Stimulated activated CD4-positive, alpha-beta T cell treated with anti-CD3 and anti-CD28 coated beads, Interleukin-12 subunit alpha, Interleukin-12 subunit beta, amount 100 ng/mL, for 4 hours (primary cell): Measurements from ENCODE around the gene FOXD4.
"Not testable (repeated sequence)": the region's sequence is repeated elsewhere in the genome, so short reads cannot be mapped to it uniquely, and the experiment has no call there.

Experiments
- DNase-seq: peaks from one replicate; pipeline ENCODE4 v3.0.0-alpha.2; 2020

Gene FOXD4

GRCh38 chr9:117995-118467 is at the start of gene FOXD4:
FOXD4 (minus strand) TSS chr9:118417; CDS start chr9:118119, 298 bp downstream.
- not testable (repeated sequence) for DNase-seq

GRCh38 chr9:159871-160270 is 41.7 kb upstream of the FOXD4 start:
- DNase-seq, result not testable (repeated sequence)

- DNase-seq, result not testable (repeated sequence)
These were observed 33.0 kb upstream of the FOXD4 start for GRCh38 chr9:151173-151572.

- not testable (repeated sequence) for DNase-seq
These were observed 21.7 kb upstream of the FOXD4 start for GRCh38 chr9:139880-140279.

- DNase-seq, result not testable (repeated sequence)
These were observed 848 bp downstream of the FOXD4 start for GRCh38 chr9:117144-117994.

DNA sequence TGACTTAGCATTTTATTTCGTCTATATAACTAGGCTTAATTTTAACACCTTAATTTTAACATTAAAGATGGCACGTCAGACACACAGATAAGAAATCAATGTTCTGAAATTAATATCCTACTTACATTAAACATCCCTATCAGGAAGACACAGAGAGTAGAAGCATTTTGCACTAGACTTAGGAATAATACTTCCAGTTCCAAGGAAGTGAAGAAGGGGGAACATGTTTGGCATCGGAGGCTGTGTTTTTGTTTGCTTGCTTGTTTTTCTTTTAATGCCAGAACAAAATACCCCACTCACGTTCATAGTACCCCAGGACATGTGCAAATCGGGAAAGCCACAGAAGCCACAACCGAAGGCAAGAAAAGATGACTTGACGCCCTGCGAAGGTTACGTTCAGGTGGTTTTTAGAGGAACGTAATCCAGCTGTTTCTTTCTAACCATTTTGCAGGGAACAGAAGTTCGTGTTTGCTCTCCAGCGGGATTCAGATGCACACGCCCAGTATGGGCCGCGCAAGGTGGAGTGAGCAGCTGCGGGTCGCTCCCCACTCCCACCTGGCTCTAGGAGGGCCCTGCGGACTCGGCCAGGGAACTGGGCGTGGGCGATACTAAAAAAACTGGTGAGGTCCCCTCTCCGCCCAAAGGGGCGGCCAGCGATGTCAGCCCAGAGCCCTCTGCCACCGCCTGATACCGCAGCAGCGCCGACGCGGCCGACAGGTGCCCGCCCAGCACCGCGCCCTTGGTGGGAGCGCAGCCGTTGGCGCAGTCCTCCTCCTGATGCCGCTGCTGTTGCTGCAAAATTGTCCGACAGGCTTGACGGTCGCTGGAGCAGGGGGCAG is 1.8 kb downstream of the FOXD4 start:
- not testable (repeated sequence) for DNase-seq

- DNase-seq, result not testable (repeated sequence)
These were observed 3.1 kb downstream of the FOXD4 start for GRCh38 chr9:115118-115451.

DNA sequence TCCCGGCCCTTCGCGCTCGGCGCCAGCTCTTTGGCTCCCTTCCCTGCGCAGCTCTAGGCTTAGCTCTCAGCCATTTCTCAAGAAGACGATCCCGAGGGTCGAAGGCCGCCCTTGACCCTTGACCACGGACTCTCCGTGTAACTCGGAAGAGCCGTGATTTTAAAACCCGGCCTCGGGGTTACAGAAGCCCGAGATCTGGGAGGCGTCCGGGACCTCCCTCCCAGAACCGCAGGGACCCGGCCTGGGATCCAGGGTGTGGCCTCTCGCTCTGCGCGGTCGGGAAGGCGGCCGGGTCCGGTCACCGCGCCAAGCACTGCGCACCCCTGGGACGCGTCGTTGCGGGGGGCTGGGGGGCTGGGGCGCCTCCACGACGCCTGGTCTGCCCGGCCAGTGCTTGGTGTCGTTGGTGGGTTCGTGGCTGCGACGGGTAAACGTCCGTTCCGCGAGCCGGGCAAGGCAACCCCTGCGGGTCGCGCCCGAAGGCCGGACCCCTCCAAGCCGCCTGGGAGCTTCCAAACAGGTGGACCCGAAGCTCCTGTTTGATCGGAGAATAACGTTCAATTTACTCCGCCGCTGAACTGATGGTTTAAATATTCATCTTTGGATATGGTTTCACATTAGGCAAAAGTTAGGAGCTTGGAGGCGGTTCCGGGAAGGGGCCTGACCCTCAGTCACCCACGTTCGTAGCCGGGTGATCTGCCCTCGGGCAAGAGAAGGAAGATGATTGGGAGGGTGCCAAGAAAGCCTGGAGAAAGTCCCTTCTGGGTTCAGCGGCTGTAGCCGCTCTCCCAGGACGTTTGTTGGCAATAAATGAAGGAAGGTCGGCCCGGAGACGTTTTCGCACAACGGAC is 3.7 kb downstream of the FOXD4 start:
- DNase-seq, result not testable (repeated sequence)

- DNase-seq, result peak; percentile 22
These were observed 4.5 kb downstream of the FOXD4 start for GRCh38 chr9:113468-114266.

DNA sequence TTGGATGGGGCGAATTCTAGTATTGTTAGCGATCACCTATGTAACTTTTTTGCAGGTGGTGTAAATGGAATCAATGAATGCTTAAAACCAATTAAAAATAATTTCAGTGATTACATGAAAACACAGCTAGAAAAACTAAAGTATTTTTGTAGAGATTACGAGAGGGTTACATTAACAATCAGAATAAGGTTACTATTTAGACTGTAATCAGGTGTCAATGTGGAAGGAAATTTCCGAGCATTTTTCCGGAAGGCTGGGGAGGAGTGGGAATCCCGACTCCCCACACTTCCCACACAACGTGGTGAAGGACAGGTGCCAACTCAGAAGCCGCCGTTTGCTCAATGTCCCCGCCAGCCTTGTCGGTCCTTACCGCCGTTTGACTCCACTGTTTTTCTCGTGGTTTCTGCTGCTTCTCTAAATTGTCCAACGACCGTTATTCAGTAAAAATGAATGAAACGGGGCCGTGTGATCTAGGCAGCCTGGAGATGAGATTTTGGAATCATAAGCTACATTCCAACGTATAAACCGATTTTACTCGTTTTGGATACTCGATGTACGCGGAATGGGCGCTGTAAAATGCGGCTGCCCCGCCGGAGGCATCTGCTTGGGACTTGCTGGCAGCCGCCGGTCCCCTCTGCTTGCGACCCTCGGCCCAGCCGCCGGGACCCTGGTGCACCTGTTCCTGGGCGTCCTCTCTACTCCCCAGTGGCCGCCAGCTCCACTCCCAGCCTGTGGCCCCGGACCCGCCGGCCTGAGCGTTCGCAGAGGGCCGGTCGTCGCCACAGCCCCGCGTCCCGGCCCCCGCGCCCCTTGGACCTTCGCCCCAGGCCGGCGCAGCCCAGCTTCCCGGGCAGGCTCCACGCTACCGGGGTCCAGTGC is 5.4 kb downstream of the FOXD4 start:
- not testable (repeated sequence) for DNase-seq

DNA sequence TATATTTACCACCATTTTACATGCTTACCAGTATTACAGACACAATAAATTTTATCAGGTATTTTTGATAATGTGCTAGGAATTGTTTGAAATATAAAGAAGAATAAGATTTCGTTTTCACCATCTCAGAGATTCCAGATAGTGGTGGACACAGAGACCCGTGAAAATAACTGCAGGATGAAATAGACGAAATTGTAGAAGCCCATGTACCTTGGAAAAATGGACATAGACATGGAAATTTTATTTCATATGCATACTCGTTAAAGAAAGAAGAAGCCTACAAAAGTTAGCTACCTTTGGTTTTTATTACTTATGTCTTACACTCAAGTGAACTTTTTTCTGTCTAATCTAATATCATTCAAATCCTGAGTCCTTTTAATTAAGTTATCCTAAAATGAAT is 7.5 kb downstream of the FOXD4 start:
- not testable (repeated sequence) for DNase-seq

GRCh38 chr9:109540-109939 is 8.7 kb downstream of the FOXD4 start:
- DNase-seq, result not testable (repeated sequence)

DNA sequence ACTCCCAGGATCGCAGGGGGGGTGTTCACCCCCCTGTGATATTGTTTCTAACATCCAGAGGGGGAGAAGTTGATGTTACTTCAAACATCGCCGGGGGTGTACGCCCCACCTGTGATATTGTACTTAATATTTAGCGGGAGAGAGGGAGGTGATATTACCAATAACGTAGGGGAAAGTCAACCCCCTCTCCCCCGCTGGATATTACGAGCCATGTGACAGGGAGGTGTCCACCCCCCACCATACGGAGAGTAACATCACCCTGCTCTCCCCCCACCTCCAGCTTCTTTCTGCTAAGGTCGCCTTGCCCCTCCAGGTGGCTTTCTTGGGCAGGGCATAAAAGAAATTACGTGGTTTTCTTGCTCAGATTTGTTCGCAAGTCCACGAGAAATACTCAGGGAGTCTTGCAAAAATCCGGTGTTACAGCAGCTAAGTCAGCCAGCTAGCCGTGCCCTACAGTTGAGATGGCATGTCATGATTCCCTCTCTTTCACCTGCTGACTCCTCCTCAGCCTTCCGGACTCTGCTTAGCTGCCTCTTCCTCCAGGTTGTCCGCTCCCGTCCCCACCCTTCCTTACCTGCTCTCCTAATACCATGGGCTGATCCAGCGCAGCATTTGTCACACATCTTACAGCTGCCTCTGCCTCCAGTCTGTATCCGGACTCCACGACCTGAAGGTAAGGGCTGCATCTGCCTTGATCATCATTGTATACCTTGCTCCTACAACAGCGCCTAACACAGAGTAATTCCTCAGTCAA is 9.3 kb downstream of the FOXD4 start:
- not testable (repeated sequence) for DNase-seq

- not testable (repeated sequence) for DNase-seq
These were observed 12.2 kb downstream of the FOXD4 start for GRCh38 chr9:105991-106390.

DNA sequence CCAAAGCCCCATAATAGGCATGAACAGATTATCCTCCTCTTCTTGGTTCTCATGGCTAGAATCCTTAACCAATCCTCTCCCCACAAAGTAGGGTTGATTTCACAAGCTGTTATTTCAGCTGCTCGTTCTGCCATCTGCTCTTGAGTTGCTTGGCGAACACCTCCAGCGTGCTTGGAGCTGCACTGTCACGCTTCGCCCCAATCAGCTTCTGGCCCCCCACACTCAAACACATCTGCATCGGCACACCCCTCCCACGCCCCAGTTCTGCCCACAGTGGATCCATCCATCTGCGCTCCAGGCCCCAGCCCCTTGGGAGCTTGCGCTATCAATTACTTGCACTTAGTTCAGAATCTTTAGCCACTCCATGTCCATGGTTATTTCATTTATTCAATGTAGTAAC is 17.8 kb downstream of the FOXD4 start:
- DNase-seq, result not testable (repeated sequence)

DNA sequence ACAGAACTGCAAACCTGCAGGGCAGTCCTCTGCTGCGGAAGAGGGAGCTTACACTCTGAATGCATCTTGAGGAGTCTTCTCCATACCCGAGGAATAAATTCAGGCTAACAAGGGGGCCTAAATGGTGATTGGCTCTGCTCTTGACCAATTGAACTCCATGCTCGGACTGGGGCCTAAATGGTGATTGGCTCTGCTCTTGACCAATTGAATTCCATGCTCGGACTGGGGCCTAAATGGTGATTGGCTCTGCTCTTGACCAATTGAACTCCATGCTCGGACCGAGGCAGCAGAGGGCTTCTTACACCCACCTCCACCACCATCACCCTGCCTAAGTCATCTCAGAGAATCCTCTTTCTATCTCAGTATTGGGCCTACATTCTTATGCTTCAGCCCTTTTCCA is 18.4 kb downstream of the FOXD4 start:
- DNase-seq, result not testable (repeated sequence)

DNA sequence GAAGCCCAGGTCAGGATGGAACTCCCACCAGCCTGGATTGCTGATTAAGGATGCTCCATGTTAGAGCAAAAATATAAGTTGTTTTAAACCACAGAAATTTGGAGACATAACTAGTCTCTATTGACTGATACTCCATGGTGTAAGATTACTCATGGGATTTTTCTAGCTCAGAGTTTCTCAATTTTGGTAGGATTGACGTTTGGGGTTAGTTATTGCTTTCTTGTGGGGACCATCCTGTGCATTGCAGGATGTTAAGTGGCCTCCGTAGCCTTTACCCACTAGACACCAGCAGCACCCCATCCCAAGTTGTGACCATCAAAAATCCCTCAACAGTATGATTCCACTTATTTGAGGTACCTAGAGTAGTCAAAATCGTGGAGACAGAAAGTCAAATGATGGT is 19.4 kb downstream of the FOXD4 start:
- not testable (repeated sequence) for DNase-seq

GRCh38 chr9:94992-95391 is 23.2 kb downstream of the FOXD4 start:
- not testable (repeated sequence) for DNase-seq

DNA sequence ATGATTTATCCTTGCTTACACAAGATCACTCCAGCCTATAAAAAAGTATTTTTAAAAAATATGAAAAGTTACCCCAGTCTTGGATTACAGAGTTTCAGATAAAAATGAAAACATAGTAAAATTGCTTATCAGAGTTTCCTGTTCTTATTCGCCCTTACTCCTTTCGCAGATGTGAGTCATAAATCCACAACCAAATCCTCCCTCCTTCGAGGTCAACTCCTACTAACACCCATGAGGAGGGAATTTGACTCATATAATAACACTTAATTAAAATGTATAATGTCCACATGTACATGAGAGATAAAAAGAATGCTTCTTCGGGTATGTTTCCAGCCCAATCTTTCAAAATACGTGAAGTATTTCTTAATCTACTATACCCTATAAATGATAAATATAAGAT is 23.9 kb downstream of the FOXD4 start:
- DNase-seq, result not testable (repeated sequence)

DNA sequence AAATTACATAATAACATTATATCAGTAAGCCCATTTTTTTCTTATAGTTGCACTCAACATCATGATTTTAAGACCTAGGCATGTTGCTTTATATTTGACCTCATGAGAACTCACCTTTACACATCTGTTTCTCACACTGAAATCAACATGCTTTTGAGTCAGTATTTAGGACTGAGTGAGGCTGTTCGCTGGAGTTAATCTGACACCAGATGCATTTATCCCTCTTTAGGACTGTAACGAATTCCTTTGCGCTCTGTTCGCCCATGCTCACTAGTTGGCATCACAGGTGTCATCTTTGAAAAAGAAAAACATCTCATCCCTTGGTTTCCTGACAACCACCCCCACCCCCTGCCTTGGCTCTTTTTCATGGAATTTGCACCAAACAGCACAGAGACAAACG is 24.3 kb downstream of the FOXD4 start:
- DNase-seq, result not testable (repeated sequence)
